Measurements from ENCODE around the gene SLC25A26. TPM values are rescaled to one million over a fixed set of nuclear protein-coding genes. Genes with fewer than 3 reads are reported as not detected.
A peak's percentile ranks its signal among the peaks of the same experiment; 100 is the strongest.
"Not testable (repeated sequence)": the region's sequence is repeated elsewhere in the genome, so short reads cannot be mapped to it uniquely, and the experiment has no call there.

SLC25A26 gene
- total RNA-seq, 1 donor from 2014 or later: 14.9 TPM

- ATAC-seq (no peak), DNase-seq (ENCODE audit: low spot score) (no peak)
Measured at GRCh38 chr3:66267906-66268305, 47.1 kb downstream of the SLC25A26 start.

GRCh38 chr3:66268864-66269263 lies 48.1 kb downstream of the SLC25A26 start:
- ATAC-seq (no peak), DNase-seq (ENCODE audit: low spot score) (no peak)

- DNase-seq (ENCODE audit: low spot score) (no peak), ATAC-seq (no peak)
Measured at GRCh38 chr3:66269411-66269810, 48.6 kb downstream of the SLC25A26 start.

- DNase-seq (ENCODE audit: low spot score) (no peak), ATAC-seq (no peak)
Measured at GRCh38 chr3:66270288-66270687, 49.5 kb downstream of the SLC25A26 start.

GRCh38 chr3:66270701-66271100 lies 49.9 kb downstream of the SLC25A26 start:
- DNase-seq (ENCODE audit: low spot score) (no peak), ATAC-seq (no peak)

GRCh38 chr3:66271231-66271630 lies 50.4 kb downstream of the SLC25A26 start:
- no peak for ATAC-seq
- DNase-seq (ENCODE audit: low spot score): no peak

GRCh38 chr3:66272016-66272415 lies 51.2 kb downstream of the SLC25A26 start:
- ATAC-seq (no peak), DNase-seq (ENCODE audit: low spot score) (no peak)

- DNase-seq (ENCODE audit: low spot score); ATAC-seq: not testable (repeated sequence)
Measured at GRCh38 chr3:66274837-66275236, 54.0 kb downstream of the SLC25A26 start.

- ATAC-seq (peak; percentile 92), DNase-seq (ENCODE audit: low spot score) (peak; percentile 53)
Measured at GRCh38 chr3:66276705-66277274, 56.0 kb downstream of the SLC25A26 start.

- ATAC-seq (no peak), DNase-seq (ENCODE audit: low spot score) (no peak)
Measured at GRCh38 chr3:66279168-66279567, 58.4 kb downstream of the SLC25A26 start.

GRCh38 chr3:66280304-66280703 lies 59.5 kb downstream of the SLC25A26 start:
- ATAC-seq (no peak), DNase-seq (ENCODE audit: low spot score) (no peak)

- ATAC-seq: not testable (repeated sequence)
Measured at GRCh38 chr3:66291922-66292321, 71.1 kb downstream of the SLC25A26 start.

GRCh38 chr3:66297260-66297873 lies 76.6 kb downstream of the SLC25A26 start:
- ATAC-seq (peak; percentile 78), DNase-seq (ENCODE audit: low spot score) (no peak)

More at GRCh38 chr3:66291922-66292321, 71.1 kb downstream of the SLC25A26 start:
- DNase-seq (ENCODE audit: low spot score): not testable (repeated sequence)

GRCh38 chr3:66297900-66298299 lies 77.1 kb downstream of the SLC25A26 start:
- no peak for ATAC-seq
- no peak for DNase-seq (ENCODE audit: low spot score)

- DNase-seq (ENCODE audit: low spot score) (no peak), ATAC-seq (no peak)
Measured at GRCh38 chr3:66298591-66298990, 77.8 kb downstream of the SLC25A26 start.

GRCh38 chr3:66299085-66299484 lies 78.3 kb downstream of the SLC25A26 start:
- DNase-seq (ENCODE audit: low spot score): not testable (repeated sequence)
- peak; percentile 14 for ATAC-seq

- ATAC-seq (peak; percentile 45), DNase-seq (ENCODE audit: low spot score) (no peak)
Measured at GRCh38 chr3:66299891-66300290, 79.1 kb downstream of the SLC25A26 start.

- DNase-seq (ENCODE audit: low spot score) (no peak), ATAC-seq (no peak)
Measured at GRCh38 chr3:66302288-66302687, 81.5 kb downstream of the SLC25A26 start.

- DNase-seq (ENCODE audit: low spot score) (no peak), ATAC-seq (no peak)
Measured at GRCh38 chr3:66303491-66303901, 82.7 kb downstream of the SLC25A26 start.

GRCh38 chr3:66304293-66304692 lies 83.5 kb downstream of the SLC25A26 start:
- DNase-seq (ENCODE audit: low spot score) (no peak), ATAC-seq (no peak)

GRCh38 chr3:66306086-66306485 lies 85.3 kb downstream of the SLC25A26 start:
- not testable (repeated sequence) for ATAC-seq; DNase-seq (ENCODE audit: low spot score)

- DNase-seq (ENCODE audit: low spot score): not testable (repeated sequence)
Measured at GRCh38 chr3:66306991-66307390, 86.2 kb downstream of the SLC25A26 start.

GRCh38 chr3:66312039-66312438 lies 91.2 kb downstream of the SLC25A26 start:
- DNase-seq (ENCODE audit: low spot score): no peak
- no peak for ATAC-seq

More at GRCh38 chr3:66306991-66307390, 86.2 kb downstream of the SLC25A26 start:
- ATAC-seq: not testable (repeated sequence)
